HG03196 (cell line): ENCODE results near the gene FYCO1.
"Not testable (repeated sequence)": the region's sequence is repeated elsewhere in the genome, so short reads cannot be mapped to it uniquely, and the experiment has no call there.

Source experiments
- ATAC-seq: cut with Tn5 transposase; IDR thresholded peaks from one replicate; pipeline ENCODE4 v1.9.1; 2021; ENCODE audit not compliant: unreplicated experiment

Gene FYCO1

GRCh38 chr3:46010519-46011113 lies 15.0 kb upstream of the FYCO1 start:
- no peak for ATAC-seq

- no peak for ATAC-seq
Observed at GRCh38 chr3:46008058-46008457, 12.4 kb upstream of the FYCO1 start.

- ATAC-seq, result no peak
Observed at GRCh38 chr3:46007280-46007679, 11.7 kb upstream of the FYCO1 start.

GRCh38 chr3:46006238-46007032 lies 10.8 kb upstream of the FYCO1 start:
- no peak for ATAC-seq

- ATAC-seq, result not testable (repeated sequence)
Observed at GRCh38 chr3:46003706-46004105, 8.1 kb upstream of the FYCO1 start.

GRCh38 chr3:46001178-46001577 lies 5.6 kb upstream of the FYCO1 start:
- ATAC-seq, result no peak

- no peak for ATAC-seq
Observed at GRCh38 chr3:45997942-45998341, 2.3 kb upstream of the FYCO1 start.

GRCh38 chr3:45997499-45997898 lies 1.9 kb upstream of the FYCO1 start:
- not testable (repeated sequence) for ATAC-seq

GRCh38 chr3:45994419-45995235 lies 997 bp downstream of the FYCO1 start:
- peak; percentile 9 for ATAC-seq

GRCh38 chr3:45993421-45994027 lies 2.1 kb downstream of the FYCO1 start:
- ATAC-seq, result no peak

GRCh38 chr3:45992821-45993221 lies 2.8 kb downstream of the FYCO1 start:
- no peak for ATAC-seq

- no peak for ATAC-seq
Observed at GRCh38 chr3:45992133-45992729, 3.4 kb downstream of the FYCO1 start.

- ATAC-seq, result no peak
Observed at GRCh38 chr3:45991341-45991740, 4.3 kb downstream of the FYCO1 start.

GRCh38 chr3:45990181-45990580 lies 5.4 kb downstream of the FYCO1 start:
- no peak for ATAC-seq

- ATAC-seq, result no peak
Observed at GRCh38 chr3:45988804-45989203, 6.8 kb downstream of the FYCO1 start.

- ATAC-seq, result no peak
Observed at GRCh38 chr3:45988362-45988761, 7.3 kb downstream of the FYCO1 start.

GRCh38 chr3:45987368-45988291 lies 8.0 kb downstream of the FYCO1 start:
- ATAC-seq, result no peak

GRCh38 chr3:45986303-45986982 lies 9.2 kb downstream of the FYCO1 start:
- no peak for ATAC-seq

- no peak for ATAC-seq
Observed at GRCh38 chr3:45985532-45986302, 9.9 kb downstream of the FYCO1 start.
